GM18526 (cell line): ENCODE results near the gene GALNT14.

Experiments used
- POLR2A ChIP-seq: IDR thresholded peaks from 3 replicates; pipeline ENCODE4 v1.6.1; 2011; ENCODE audit not compliant: insufficient read length; ENCODE audit errors: extremely low read depth

GALNT14 gene

GRCh38 chr2:31058096-31059035 lies 79.9 kb downstream of the GALNT14 start:
- no peak for TF ChIP-seq POLR2A

- no peak for TF ChIP-seq POLR2A
Observed at GRCh38 chr2:31057691-31058090, 80.5 kb downstream of the GALNT14 start.

GRCh38 chr2:31055938-31056337 lies 82.3 kb downstream of the GALNT14 start:
- TF ChIP-seq POLR2A, result no peak

- TF ChIP-seq POLR2A, result no peak
Observed at GRCh38 chr2:31054842-31055388, 83.3 kb downstream of the GALNT14 start.

GRCh38 chr2:31053929-31054782 lies 84.1 kb downstream of the GALNT14 start:
- TF ChIP-seq POLR2A, result no peak

- TF ChIP-seq POLR2A, result no peak
Observed at GRCh38 chr2:31052284-31052683, 86.0 kb downstream of the GALNT14 start.

- TF ChIP-seq POLR2A, result no peak
Observed at GRCh38 chr2:31051258-31052140, 86.7 kb downstream of the GALNT14 start.

- no peak for TF ChIP-seq POLR2A
Observed at GRCh38 chr2:31049916-31050588, 88.2 kb downstream of the GALNT14 start.

GRCh38 chr2:31049264-31049663 lies 89.0 kb downstream of the GALNT14 start:
- TF ChIP-seq POLR2A, result no peak

GRCh38 chr2:31047599-31047998 lies 90.6 kb downstream of the GALNT14 start:
- no peak for TF ChIP-seq POLR2A

- TF ChIP-seq POLR2A, result no peak
Observed at GRCh38 chr2:31038385-31038784, 99.9 kb downstream of the GALNT14 start.

- no peak for TF ChIP-seq POLR2A
Observed at GRCh38 chr2:31037058-31037457, 101.2 kb downstream of the GALNT14 start.

GRCh38 chr2:31033032-31033431 lies 105.2 kb downstream of the GALNT14 start:
- TF ChIP-seq POLR2A, result no peak

GRCh38 chr2:31032475-31032874 lies 105.8 kb downstream of the GALNT14 start:
- TF ChIP-seq POLR2A, result no peak

- no peak for TF ChIP-seq POLR2A
Observed at GRCh38 chr2:31031132-31031706, 107.0 kb downstream of the GALNT14 start.
